HepG2 (cell line): ENCODE measurements around the gene DRC3. TPM values are rescaled to one million over a fixed set of nuclear protein-coding genes. Genes with fewer than 3 reads are reported as not detected.

Experiments used
- ATM ChIP-seq: fragments of 450-650 bp; IDR thresholded peaks from 2 replicates; pipeline ENCODE4 v1.7.1; 2017; ENCODE audit warnings: mild to moderate bottlenecking, borderline replicate concordance
- BRD4 ChIP-seq: sonication (generic); formaldehyde crosslinking; IDR thresholded peaks from 2 replicates; pipeline ENCODE4 v1.4.0; 2020; ENCODE audit warnings: missing genetic modification reagents
- CREB1 ChIP-seq, 2 experiments: fragments of 450-650 bp in 1 of 2; IDR thresholded peaks; 2 replicates each; pipeline ENCODE4 v1.6.1; 2016 to 2017; ENCODE audit warnings: control low read depth in 1 of 2, mild to moderate bottlenecking in 1 of 2, missing compliant biosample characterization in 1 of 2, missing genetic modification characterization in 1 of 2
- CREM ChIP-seq, 2 experiments: sonication (generic) in 1 of 2; formaldehyde crosslinking in 1 of 2; IDR thresholded peaks; 2 replicates each; pipeline versions ENCODE4 v1.4.0 to v1.6.1; 2016 to 2020; ENCODE audit warnings: antibody characterized with exemption in 1 of 2, mild to moderate bottlenecking in 1 of 2, missing genetic modification reagents in 1 of 2
- GLI4 ChIP-seq: sonication (generic); formaldehyde crosslinking; IDR thresholded peaks from 2 replicates; pipeline ENCODE4 v1.5.1; 2020; ENCODE audit warnings: missing genetic modification reagents, mild to moderate bottlenecking, moderate library complexity, borderline replicate concordance
- HMG20A ChIP-seq: IDR thresholded peaks from 2 replicates; pipeline ENCODE4 v1.6.1; 2016; ENCODE audit warnings: borderline replicate concordance
- MBNL3 ChIP-seq: fragments of 250-450 bp; sonication (Bioruptor Pico); conservative IDR thresholded peaks from 2 replicates; pipeline ENCODE4 v1.8.0; 2022; ENCODE audit warnings: mild to moderate bottlenecking, inconsistent platforms
- MZF1 ChIP-seq: sonication (generic); formaldehyde crosslinking; IDR thresholded peaks from 2 replicates; pipeline ENCODE4 v1.8.1; 2023; ENCODE audit warnings: mild to moderate bottlenecking, missing genetic modification reagents, borderline replicate concordance
- NR2F2 ChIP-seq: IDR thresholded peaks from 2 replicates; pipeline ENCODE4 v1.6.1; 2012; ENCODE audit warnings: low read depth, inconsistent platforms, borderline replicate concordance
- PAX8 ChIP-seq: sonication (generic); formaldehyde crosslinking; IDR thresholded peaks from 2 replicates; pipeline ENCODE4 v1.8.0; 2022; ENCODE audit warnings: mild to moderate bottlenecking, missing genetic modification reagents, borderline replicate concordance
- PBX2 ChIP-seq: IDR thresholded peaks from 2 replicates; pipeline ENCODE4 v1.6.1; 2016; ENCODE audit warnings: control low read depth
- REPIN1 ChIP-seq: sonication (generic); formaldehyde crosslinking; IDR thresholded peaks from 2 replicates; pipeline ENCODE4 v1.8.0; 2022; ENCODE audit warnings: missing genetic modification reagents, low read depth, mild to moderate bottlenecking, borderline replicate concordance
- SAFB2 ChIP-seq: sonication (generic); formaldehyde crosslinking; IDR thresholded peaks from 2 replicates; pipeline ENCODE4 v1.5.1; 2020; ENCODE audit warnings: missing genetic modification reagents, low read depth, mild to moderate bottlenecking, borderline replicate concordance
- ZNF10 ChIP-seq: sonication (generic); formaldehyde crosslinking; IDR thresholded peaks from 2 replicates; pipeline ENCODE4 v1.4.0; 2020; ENCODE audit warnings: mild to moderate bottlenecking, low read depth, missing genetic modification reagents, borderline replicate concordance
- ZNF280B ChIP-seq: sonication (generic); formaldehyde crosslinking; IDR thresholded peaks from 2 replicates; pipeline ENCODE4 v1.5.0; 2020; ENCODE audit warnings: missing genetic modification reagents, mild to moderate bottlenecking, borderline replicate concordance
- ZNF451 ChIP-seq: sonication (generic); formaldehyde crosslinking; IDR thresholded peaks from 2 replicates; pipeline ENCODE4 v1.5.0; 2020; ENCODE audit warnings: mild to moderate bottlenecking, missing genetic modification reagents
- ZNF766 ChIP-seq: sonication (generic); formaldehyde crosslinking; IDR thresholded peaks from 2 replicates; pipeline ENCODE4 v1.5.0; 2020; ENCODE audit warnings: missing genetic modification reagents, borderline replicate concordance
- ZNF776 ChIP-seq: sonication (generic); formaldehyde crosslinking; IDR thresholded peaks from 2 replicates; pipeline ENCODE4 v1.4.0; 2020; ENCODE audit warnings: mild to moderate bottlenecking, missing genetic modification reagents
- ZSCAN30 ChIP-seq: sonication (generic); formaldehyde crosslinking; IDR thresholded peaks from 2 replicates; pipeline ENCODE4 v1.5.0; 2020; ENCODE audit warnings: mild to moderate bottlenecking, missing genetic modification reagents
- polyA plus RNA-seq, 8 experiments: library from polyadenylated mRNA; depleted of rRNA in 3 of 8; stranded (reverse) in 7 of 8; unstranded in 1 of 8; fragments of >200 nt; fragmentation: Illumina TruSeq in 4 of 8; extraction: Trizol in 4 of 8; gene quantifications; 2 replicates each; pipeline versions ENCODE4 v1.2.1 to v1.2.3, GENCODE V29; 2011 to 2016; ENCODE audit warnings: low read depth in 4 of 8, missing spikeins in 1 of 8, mixed read lengths in 1 of 8; ENCODE audit not compliant: insufficient read depth in 1 of 8
- total RNA-seq, 5 experiments: library from RNA; depleted of rRNA; stranded (reverse); fragments of >200 nt; fragmentation: Illumina TruSeq; extraction: Trizol; gene quantifications; 2 replicates each; pipeline ENCODE4 v1.2.3, GENCODE V29; 2016; ENCODE audit warnings: low read depth in 1 of 5
- TF ChIP-seq, protein P1 (sequence below): IDR thresholded peaks from 2 replicates; pipeline ENCODE4 v1.4.0; 2020; ENCODE audit warnings: mild to moderate bottlenecking, missing genetic modification reagents
- TF ChIP-seq, protein P2 (sequence below): sonication (generic); formaldehyde crosslinking; IDR thresholded peaks from 2 replicates; pipeline ENCODE4 v1.4.0; 2020; ENCODE audit warnings: missing genetic modification reagents
- TF ChIP-seq, protein P3 (sequence below): sonication (generic); formaldehyde crosslinking; IDR thresholded peaks from 2 replicates; pipeline ENCODE4 v1.5.1; 2020; ENCODE audit warnings: missing genetic modification reagents, mild to moderate bottlenecking, borderline replicate concordance

Gene DRC3
- total and polyA plus RNA-seq, 2 of the 13 experiments (the other 11 are each of a cell fraction or from before 2014, with no cell fraction given), result 0.53 to 0.87 TPM

GRCh38 chr17:18017958-18018357 is 45.3 kb downstream of the DRC3 start (continued):
- TF ChIP-seq CREM (IDR thresholded peaks at IDR 0.05) (peak; percentile 60; the same call in 1 of the 2 replicates), CREM (CRISPR knock-in tag; IDR thresholded peaks at IDR 0.05) (no peak), BRD4 (CRISPR knock-in tag) (no peak), ZSCAN30 (CRISPR knock-in tag) (no peak), ZNF280B (CRISPR knock-in tag) (no peak), ATM (no peak), ZNF451 (CRISPR knock-in tag) (no peak), ZNF766 (CRISPR knock-in tag) (no peak), NR2F2 (0 out of 2 replicates have a peak, but pooled peaks have one; percentile 11), PAX8 (CRISPR knock-in tag) (no peak), PBX2 (no peak), HMG20A (peak; percentile 47; the same call in 1 of the 2 replicates), ZNF776 (CRISPR knock-in tag) (no peak), SAFB2 (CRISPR knock-in tag) (no peak), MBNL3 (CRISPR knock-in tag) (no peak), REPIN1 (peak; percentile 22; the same call in 1 of the 2 replicates), CREB1 (IDR thresholded peaks at IDR 0.05) (no peak), CREB1 (CRISPR knock-in tag; IDR thresholded peaks at IDR 0.05) (no peak), ZNF10 (CRISPR knock-in tag) (no peak), GLI4 (no peak), MZF1 (CRISPR knock-in tag) (no peak)
- TF ChIP-seq, protein P1, sequence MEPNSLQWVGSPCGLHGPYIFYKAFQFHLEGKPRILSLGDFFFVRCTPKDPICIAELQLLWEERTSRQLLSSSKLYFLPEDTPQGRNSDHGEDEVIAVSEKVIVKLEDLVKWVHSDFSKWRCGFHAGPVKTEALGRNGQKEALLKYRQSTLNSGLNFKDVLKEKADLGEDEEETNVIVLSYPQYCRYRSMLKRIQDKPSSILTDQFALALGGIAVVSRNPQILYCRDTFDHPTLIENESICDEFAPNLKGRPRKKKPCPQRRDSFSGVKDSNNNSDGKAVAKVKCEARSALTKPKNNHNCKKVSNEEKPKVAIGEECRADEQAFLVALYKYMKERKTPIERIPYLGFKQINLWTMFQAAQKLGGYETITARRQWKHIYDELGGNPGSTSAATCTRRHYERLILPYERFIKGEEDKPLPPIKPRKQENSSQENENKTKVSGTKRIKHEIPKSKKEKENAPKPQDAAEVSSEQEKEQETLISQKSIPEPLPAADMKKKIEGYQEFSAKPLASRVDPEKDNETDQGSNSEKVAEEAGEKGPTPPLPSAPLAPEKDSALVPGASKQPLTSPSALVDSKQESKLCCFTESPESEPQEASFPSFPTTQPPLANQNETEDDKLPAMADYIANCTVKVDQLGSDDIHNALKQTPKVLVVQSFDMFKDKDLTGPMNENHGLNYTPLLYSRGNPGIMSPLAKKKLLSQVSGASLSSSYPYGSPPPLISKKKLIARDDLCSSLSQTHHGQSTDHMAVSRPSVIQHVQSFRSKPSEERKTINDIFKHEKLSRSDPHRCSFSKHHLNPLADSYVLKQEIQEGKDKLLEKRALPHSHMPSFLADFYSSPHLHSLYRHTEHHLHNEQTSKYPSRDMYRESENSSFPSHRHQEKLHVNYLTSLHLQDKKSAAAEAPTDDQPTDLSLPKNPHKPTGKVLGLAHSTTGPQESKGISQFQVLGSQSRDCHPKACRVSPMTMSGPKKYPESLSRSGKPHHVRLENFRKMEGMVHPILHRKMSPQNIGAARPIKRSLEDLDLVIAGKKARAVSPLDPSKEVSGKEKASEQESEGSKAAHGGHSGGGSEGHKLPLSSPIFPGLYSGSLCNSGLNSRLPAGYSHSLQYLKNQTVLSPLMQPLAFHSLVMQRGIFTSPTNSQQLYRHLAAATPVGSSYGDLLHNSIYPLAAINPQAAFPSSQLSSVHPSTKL, result peak; percentile 66
- TF ChIP-seq, protein P2, sequence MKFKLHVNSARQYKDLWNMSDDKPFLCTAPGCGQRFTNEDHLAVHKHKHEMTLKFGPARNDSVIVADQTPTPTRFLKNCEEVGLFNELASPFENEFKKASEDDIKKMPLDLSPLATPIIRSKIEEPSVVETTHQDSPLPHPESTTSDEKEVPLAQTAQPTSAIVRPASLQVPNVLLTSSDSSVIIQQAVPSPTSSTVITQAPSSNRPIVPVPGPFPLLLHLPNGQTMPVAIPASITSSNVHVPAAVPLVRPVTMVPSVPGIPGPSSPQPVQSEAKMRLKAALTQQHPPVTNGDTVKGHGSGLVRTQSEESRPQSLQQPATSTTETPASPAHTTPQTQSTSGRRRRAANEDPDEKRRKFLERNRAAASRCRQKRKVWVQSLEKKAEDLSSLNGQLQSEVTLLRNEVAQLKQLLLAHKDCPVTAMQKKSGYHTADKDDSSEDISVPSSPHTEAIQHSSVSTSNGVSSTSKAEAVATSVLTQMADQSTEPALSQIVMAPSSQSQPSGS (CRISPR knock-in tag), result peak; percentile 32; the same call in 1 of the 2 replicates
- TF ChIP-seq, protein P3, sequence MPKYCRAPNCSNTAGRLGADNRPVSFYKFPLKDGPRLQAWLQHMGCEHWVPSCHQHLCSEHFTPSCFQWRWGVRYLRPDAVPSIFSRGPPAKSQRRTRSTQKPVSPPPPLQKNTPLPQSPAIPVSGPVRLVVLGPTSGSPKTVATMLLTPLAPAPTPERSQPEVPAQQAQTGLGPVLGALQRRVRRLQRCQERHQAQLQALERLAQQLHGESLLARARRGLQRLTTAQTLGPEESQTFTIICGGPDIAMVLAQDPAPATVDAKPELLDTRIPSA, result no peak
